Measurements from ENCODE around the gene PTPRR.

DNA sequence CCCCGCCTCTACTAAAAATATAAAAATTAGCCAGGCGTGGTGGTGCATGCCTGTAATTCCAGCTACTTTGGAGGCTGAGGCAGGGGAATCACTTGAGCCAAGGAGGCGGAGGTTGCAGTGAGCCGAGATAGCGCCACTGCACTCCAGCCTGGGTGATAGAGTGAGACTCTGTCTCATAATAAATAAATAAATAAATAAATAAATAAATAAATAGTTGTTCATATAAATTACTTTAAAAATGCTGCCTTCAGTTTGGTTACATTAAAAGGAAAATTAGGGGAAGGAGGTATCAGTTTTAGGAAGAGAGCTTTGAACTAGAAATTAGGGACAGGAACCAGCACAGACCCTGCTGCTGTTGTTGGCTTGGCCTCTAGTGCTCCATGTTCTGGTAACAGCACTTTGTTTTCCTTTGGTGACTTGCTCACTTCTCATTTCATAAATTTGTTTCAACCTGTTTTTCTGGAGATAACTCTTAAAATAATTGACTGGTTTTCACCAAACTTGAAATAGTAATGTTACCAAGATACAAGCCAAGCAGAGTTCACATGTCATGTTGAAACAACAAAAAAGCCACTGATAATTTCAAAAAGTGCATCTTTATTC lies 260.4 kb downstream of the PTPRR start:
- TF ChIP-seq, protein P1, sequence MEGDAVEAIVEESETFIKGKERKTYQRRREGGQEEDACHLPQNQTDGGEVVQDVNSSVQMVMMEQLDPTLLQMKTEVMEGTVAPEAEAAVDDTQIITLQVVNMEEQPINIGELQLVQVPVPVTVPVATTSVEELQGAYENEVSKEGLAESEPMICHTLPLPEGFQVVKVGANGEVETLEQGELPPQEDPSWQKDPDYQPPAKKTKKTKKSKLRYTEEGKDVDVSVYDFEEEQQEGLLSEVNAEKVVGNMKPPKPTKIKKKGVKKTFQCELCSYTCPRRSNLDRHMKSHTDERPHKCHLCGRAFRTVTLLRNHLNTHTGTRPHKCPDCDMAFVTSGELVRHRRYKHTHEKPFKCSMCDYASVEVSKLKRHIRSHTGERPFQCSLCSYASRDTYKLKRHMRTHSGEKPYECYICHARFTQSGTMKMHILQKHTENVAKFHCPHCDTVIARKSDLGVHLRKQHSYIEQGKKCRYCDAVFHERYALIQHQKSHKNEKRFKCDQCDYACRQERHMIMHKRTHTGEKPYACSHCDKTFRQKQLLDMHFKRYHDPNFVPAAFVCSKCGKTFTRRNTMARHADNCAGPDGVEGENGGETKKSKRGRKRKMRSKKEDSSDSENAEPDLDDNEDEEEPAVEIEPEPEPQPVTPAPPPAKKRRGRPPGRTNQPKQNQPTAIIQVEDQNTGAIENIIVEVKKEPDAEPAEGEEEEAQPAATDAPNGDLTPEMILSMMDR (IDR thresholded peaks at IDR 0.05) = no peak
- TF ChIP-seq POLR2A (IDR thresholded peaks at IDR 0.05) = no peak

Measured in adrenal gland (tissue), 5 donors.